K562 (cell line): ENCODE results near the gene ADSS2. TPM values are rescaled to one million over a fixed set of nuclear protein-coding genes. Genes with fewer than 3 reads are reported as not detected.
"Not testable (repeated sequence)": the region's sequence is repeated elsewhere in the genome, so short reads cannot be mapped to it uniquely, and the experiment has no call there.

ENCODE experiments used
- ATAC-seq: fragments of 200-7000 bp; cut with Tn5 transposase; 3 replicates; pipeline ENCODE4 v1.9.1; 2020; ENCODE audit warnings: moderate library complexity
- BruUV-seq: library from RNA; stranded (reverse); fragments of 400-500 nt; replicated peaks from 2 replicates; lab custom pipeline; 2021; lab: Mats Ljungman, UMichigan
- CTCF ChIA-PET: fragments of 300-600 bp; formaldehyde crosslinking; extraction: SDS; loops from one replicate; lab custom pipeline; 2021; ENCODE audit warnings: low intra/inter-chr PET ratio; lab: Yijun Ruan, JAX
- POLR2A ChIA-PET: fragments of 300-600, 350-650 bp; sonication (Branson Sonifier 250); formaldehyde crosslinking; extraction: SDS; loops from one replicate; lab custom pipeline; 2021; ENCODE audit warnings: antibody characterized with exemption, inconsistent platforms; lab: Yijun Ruan, JAX
- DNase-seq, 4 experiments: peaks; one replicate each; pipeline versions ENCODE4 v3.0.0 to v3.0.0-alpha.2; 2011 to 2018; ENCODE audit warnings: low spot score in 3 of 4, mixed read lengths in 3 of 4; ENCODE audit errors: extremely low read depth in 1 of 4
- FAIRE-seq: peaks from 2 replicates; lab custom pipeline; 2011; peaks lifted over from hg19 to GRCh38; lab: Jason Lieb, UNC
- H2AFZ ChIP-seq: 2 replicates; pipeline ENCODE4 v1.6.0; 2011; ENCODE audit warnings: low read depth, low read length, control low read depth, inconsistent platforms
- H3K27ac ChIP-seq: fragments of 200-600 bp; 3 replicates; pipeline ENCODE4 v1.8.0; 2011; ENCODE audit warnings: low read depth, mild to moderate bottlenecking, control low read depth, inconsistent platforms, low read length, moderate library complexity, mixed read lengths; ENCODE audit errors: extremely low read depth
- H3K27me3 ChIP-seq, 2 experiments: fragments of 300-600 bp in 1 of 2; 2 replicates in 1 of 2; 3 replicates in 1 of 2; pipeline versions ENCODE4 v1.6.0 to v1.8.0; 2011; ENCODE audit warnings: inconsistent platforms in 2 of 2, low read length in 2 of 2, mild to moderate bottlenecking in 1 of 2, mixed read lengths in 1 of 2, moderate library complexity in 1 of 2; ENCODE audit not compliant: control insufficient read depth in 2 of 2, insufficient read depth in 2 of 2
- H3K36me3 ChIP-seq: fragments of 300-600 bp; 3 replicates; pipeline ENCODE4 v1.8.0; 2011; ENCODE audit warnings: mild to moderate bottlenecking, low read length, inconsistent platforms; ENCODE audit not compliant: control insufficient read depth, insufficient read depth
- H3K4me1 ChIP-seq, 2 experiments: fragments of 200-600 bp in 1 of 2; replicated peaks in 1 of 2; 2 replicates in 1 of 2; 3 replicates in 1 of 2; pipeline versions ENCODE4 v1.5.1 to v1.8.0; 2011; ENCODE audit warnings: inconsistent platforms in 2 of 2, low read length in 2 of 2, mild to moderate bottlenecking in 1 of 2, mixed read lengths in 1 of 2, moderate library complexity in 1 of 2; ENCODE audit not compliant: control insufficient read depth in 2 of 2, insufficient read depth in 2 of 2
- H3K4me2 ChIP-seq: 2 replicates; pipeline ENCODE4 v1.6.1; 2011; ENCODE audit warnings: low read length, control low read depth, inconsistent platforms, mixed read lengths; ENCODE audit not compliant: insufficient read depth
- H3K4me3 ChIP-seq: fragments of 200-600 bp; sonication (generic), shearing (Covaris generic); 2 replicates; pipeline ENCODE4 v1.5.1; 2016; ENCODE audit warnings: control low read depth, inconsistent platforms
- H3K79me2 ChIP-seq: fragments of 200-600 bp; 3 replicates; pipeline ENCODE4 v1.8.0; 2011; ENCODE audit warnings: low read length, inconsistent platforms; ENCODE audit not compliant: control insufficient read depth, insufficient read depth
- H3K9ac ChIP-seq, 2 experiments: 2 replicates each; pipeline versions ENCODE4 v1.6.0 to v1.6.1; 2011; ENCODE audit warnings: low read depth in 2 of 2, low read length in 2 of 2, control low read depth in 1 of 2, inconsistent platforms in 1 of 2, mild to moderate bottlenecking in 1 of 2, mixed read lengths in 1 of 2; ENCODE audit not compliant: insufficient read depth in 1 of 2
- H3K9me1 ChIP-seq: one replicate; pipeline ENCODE4 v1.6.0; 2011; ENCODE audit warnings: inconsistent platforms, mild to moderate bottlenecking, low read length, moderate library complexity; ENCODE audit not compliant: control insufficient read depth, insufficient read depth
- H3K9me3 ChIP-seq: replicated peaks from 2 replicates; pipeline ENCODE4 v1.5.1; 2011; ENCODE audit warnings: low read depth, low read length, inconsistent platforms; ENCODE audit not compliant: control insufficient read depth, insufficient read depth
- H4K20me1 ChIP-seq: replicated peaks from 2 replicates; pipeline ENCODE4 v1.6.1; 2011; ENCODE audit warnings: low read length, inconsistent platforms, mixed read lengths; ENCODE audit not compliant: control insufficient read depth, insufficient read depth
- BCOR ChIP-seq: fragments of 450-650 bp; IDR thresholded peaks from 2 replicates; pipeline ENCODE4 v1.6.1; 2016
- ZNF146 ChIP-seq: IDR thresholded peaks from one replicate; pipeline ENCODE4 v1.6.1; 2018; ENCODE audit warnings: missing compliant biosample characterization; ENCODE audit not compliant: unreplicated experiment
- WGBS: fragments of 100-300 bp; shearing (Covaris generic); methylation state at CpG from one replicate; pipeline ENCODE4 v1.1.6; 2016; ENCODE audit warnings: low coverage, mixed read lengths; ENCODE audit not compliant: insufficient coverage; ENCODE audit errors: missing lambda C conversion rate; 5-methylcytosine and 5-hydroxymethylcytosine counted together
- in situ Hi-C: fragments of 300-500 bp; cut with MboI; formaldehyde crosslinking; loops from 4 replicates; pipeline ENCODE4 v1.15.0; 2018; ENCODE audit warnings: inconsistent platforms, mixed read lengths
- intact Hi-C: fragments of 100-400 bp; cut with micrococcal nuclease; formaldehyde crosslinking; loops from 2 replicates; pipeline ENCODE4 v1.14.2; 2022
- polyA plus RNA-seq, 8 experiments: library from polyadenylated mRNA; depleted of rRNA in 4 of 8; stranded (reverse) in 5 of 8; unstranded in 3 of 8; fragments of >200 nt; fragmentation: Nextera tagmentation in 2 of 8; fragmentation: Illumina TruSeq in 1 of 8; extraction: Ambion mirVana in 2 of 8; extraction: Trizol in 1 of 8; gene quantifications; 2 replicates each; pipeline versions ENCODE4 v1.2.1 to v1.2.3, GENCODE V29; 2011 to 2014; ENCODE audit warnings: inconsistent platforms in 1 of 8, missing spikeins in 1 of 8
- total RNA-seq, 7 experiments: library from RNA; depleted of rRNA in 6 of 7; stranded (reverse); fragments of >200 nt in 6 of 7; fragmentation: Illumina TruSeq in 2 of 7; extraction: Trizol in 2 of 7; gene quantifications; 2 replicates each; pipeline versions ENCODE4 v1.2.1 to v1.2.3, GENCODE V29; 2011 to 2021; ENCODE audit warnings: low replicate concordance in 1 of 7

Gene ADSS2
- total and polyA plus RNA-seq, 9 of the 15 experiments (the other 6 are each of a cell fraction or from before 2014, with no cell fraction given): 8.8 to 63.8 (median 59.4) TPM

- BruUV-seq, CTCF ChIA-PET, H3K9ac ChIP-seq, DNase-seq, H3K4me3 ChIP-seq, H3K9me1 ChIP-seq, POLR2A ChIA-PET, intact Hi-C loops, H3K27ac ChIP-seq, H3K79me2 ChIP-seq, H3K36me3 ChIP-seq, H3K4me2 ChIP-seq, H2AFZ ChIP-seq, FAIRE-seq, H3K4me1 ChIP-seq, in situ Hi-C loops, H3K9me3 ChIP-seq, H4K20me1 ChIP-seq, ATAC-seq, H3K27me3 ChIP-seq: not testable (repeated sequence)
- WGBS: under 1% methylated on average over 4 of the region's 4 CpGs
- TF ChIP-seq BCOR: 0 out of 2 replicates have a peak, but pooled peaks have one; percentile 39
Measured at GRCh38 chr1:244500515-244500914, 48.8 kb upstream of the ADSS2 start.

DNA sequence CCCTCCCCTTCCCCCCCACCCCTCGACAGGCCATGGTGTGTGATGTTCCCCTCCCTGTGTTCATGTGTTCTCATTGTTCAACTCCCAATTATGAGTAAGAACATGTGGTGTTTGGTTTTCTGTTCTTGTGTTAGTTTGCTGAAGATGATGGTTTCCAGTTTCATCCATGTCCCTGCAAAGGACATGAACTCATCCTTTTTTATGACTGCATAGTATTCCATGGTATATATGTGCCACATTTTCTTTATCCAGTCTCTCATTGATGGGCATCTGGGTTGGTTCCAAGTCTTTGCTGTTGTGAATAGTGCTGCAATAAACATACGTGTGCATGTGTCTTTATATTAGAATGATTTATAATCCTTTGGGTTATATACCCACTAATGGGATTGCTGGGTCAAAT is 47.8 kb upstream of the ADSS2 start:
- H3K9me3 ChIP-seq: not testable (repeated sequence)
- TF ChIP-seq ZNF146: peak; percentile 75
- TF ChIP-seq, all 486 proteins: peak for 1; not testable (repeated sequence) for 485
- POLR2A ChIA-PET, CTCF ChIA-PET, in situ Hi-C loops, ATAC-seq, H3K4me1 ChIP-seq, H2AFZ ChIP-seq, intact Hi-C loops, H3K4me2 ChIP-seq, H4K20me1 ChIP-seq, BruUV-seq, H3K36me3 ChIP-seq, FAIRE-seq, H3K27ac ChIP-seq, H3K9ac ChIP-seq, H3K4me3 ChIP-seq, H3K9me1 ChIP-seq, H3K27me3 ChIP-seq, H3K79me2 ChIP-seq, DNase-seq: not testable (repeated sequence)
- WGBS: 0% methylated on average over 1 of the region's 2 CpGs
